Measurements from ENCODE around the gene SLC44A2. TPM values are rescaled to one million over a fixed set of nuclear protein-coding genes. Genes with fewer than 3 reads are reported as not detected.

The SLC44A2 gene
- total and polyA plus RNA-seq, 2 of the 13 experiments (the other 11 are each of a cell fraction or from before 2014, with no cell fraction given): 2.4 to 5.6 TPM

GRCh38 chr19:10580979-10581631 is 44.2 kb upstream of the SLC44A2 start:
- H4K20me1 ChIP-seq (ENCODE audit: insufficient read depth, low read length): no peaks in the 10 kb centered on the region
- intact Hi-C loops (cut with micrococcal nuclease; ENCODE audit: unreplicated experiment) (loop anchor here (1.0 kb wide), 2 partner anchors 63 to 118 kb away; no protein-coding TSS in a partner anchor), in situ Hi-C loops (cut with HindIII; ENCODE audit: extremely low pct_ligation_motif_present, low pct_unique_long_range_greater_than_20kb) (loop anchor here (5.0 kb wide), 1 partner anchor 61 kb away; no protein-coding TSS in a partner anchor)
- peaks cover 30% of the 10 kb centered on the region for H3K4me1 ChIP-seq (ENCODE audit: insufficient read depth, low read length)
- DNase-seq (ENCODE audit: low spot score): peak; percentile 86
- no peak overlapping the region for H3K9ac ChIP-seq (ENCODE audit: insufficient read depth, low read depth, low read length)
- H3K79me2 ChIP-seq (ENCODE audit: insufficient read depth, low read length): no peaks in the 10 kb centered on the region
- no TSS peak for BruUV-seq (replicated peaks)
- peaks cover 3 to 14% of the 10 kb centered on the region in 2 experiments; a peak in 3 of 5 replicates for H3K27me3 ChIP-seq (ENCODE audit: control insufficient read depth in 1 of 2, insufficient read depth in 2 of 2, low read length in 2 of 2)
- H3K4me3 ChIP-seq (replicated peaks in 1 of 3; ENCODE audit: insufficient read depth in 1 of 3, low read depth in 2 of 3, low read length in 3 of 3): peak overlapping the region in 1 of 3 experiments; percentile 59; a peak in 2 of 6 replicates
- peak; percentile 51 for ATAC-seq
- WGBS (ENCODE audit: low lambda C conversion rate): 7% methylated on average over 12 of the region's 31 CpGs
- no peaks in the 10 kb centered on the region for H3K36me3 ChIP-seq (replicated peaks in 1 of 2; ENCODE audit: control insufficient read depth in 1 of 2, insufficient read depth in 2 of 2, low read length in 2 of 2)
- H3K4me2 ChIP-seq (ENCODE audit: low read depth, low read length): peak overlapping the region; percentile 81
- ChIA-PET POLR2A (interaction anchor here (0.8 to 3.2 kb wide), 7 partner anchors 28 to 136 kb away, joined by 3 to 20 read pairs (median 5); partner anchors contain the start of gene DNM2), CTCF (ENCODE audit: low intra/inter-chr PET ratio, low total read pairs) (interaction anchor here (0.8 to 4.5 kb wide), 5 partner anchors 21 to 119 kb away, joined by 3 to 69 read pairs (median 5); no protein-coding TSS in a partner anchor)
- H3K27ac ChIP-seq (ENCODE audit: extremely low read length, insufficient read depth, low read length): no peak overlapping the region
- FAIRE-seq: peak; percentile 94
- peak overlapping the region; percentile 33 for H2AFZ ChIP-seq (ENCODE audit: low read length)
- no peaks in the 10 kb centered on the region for H3K9me3 ChIP-seq (ENCODE audit: low read length)
- TF ChIP-seq ZBTB34 (CRISPR knock-in tag; IDR thresholded peaks at IDR 0.05): no peak
- no peak for TF ChIP-seq ZNF558 (CRISPR knock-in tag; IDR thresholded peaks at IDR 0.05; ENCODE audit: borderline replicate concordance)
- no peak for TF ChIP-seq XBP1 (CRISPR knock-in tag; IDR thresholded peaks at IDR 0.05)
- TF ChIP-seq MYNN (CRISPR knock-in tag; IDR thresholded peaks at IDR 0.05; ENCODE audit: low read depth): no peak
- TF ChIP-seq PAX8 (CRISPR knock-in tag; IDR thresholded peaks at IDR 0.05; ENCODE audit: borderline replicate concordance): no peak
- no peak for TF ChIP-seq ZBTB20 (CRISPR knock-in tag; IDR thresholded peaks at IDR 0.05; ENCODE audit: borderline replicate concordance, low read depth)
- no peak for TF ChIP-seq MAF1 (CRISPR knock-in tag; IDR thresholded peaks at IDR 0.05; ENCODE audit: borderline replicate concordance)
- no peak for TF ChIP-seq ZNF546 (CRISPR knock-in tag; conservative IDR thresholded peaks at IDR 0.05)
- no peak for TF ChIP-seq ISL2 (CRISPR knock-in tag; IDR thresholded peaks at IDR 0.05)
- TF ChIP-seq TCF7L2 (IDR thresholded peaks at IDR 0.05; ENCODE audit: low read depth, low read length): no peak
- TF ChIP-seq HBP1 (CRISPR knock-in tag; IDR thresholded peaks at IDR 0.05; ENCODE audit: low read depth): no peak
- no peak for TF ChIP-seq KAT7 (CRISPR knock-in tag; IDR thresholded peaks at IDR 0.05; ENCODE audit: borderline replicate concordance)
- no peak for TF ChIP-seq ZNF652 (CRISPR knock-in tag; IDR thresholded peaks at IDR 0.05; ENCODE audit: borderline replicate concordance, low read depth)
- no peak for TF ChIP-seq ZNF552 (CRISPR knock-in tag; IDR thresholded peaks at IDR 0.05; ENCODE audit: borderline replicate concordance)
- no peak for TF ChIP-seq MIXL1 (CRISPR knock-in tag; IDR thresholded peaks at IDR 0.05)
- TF ChIP-seq ZNF547 (CRISPR knock-in tag; IDR thresholded peaks at IDR 0.05): no peak
- TF ChIP-seq DMAP1 (CRISPR knock-in tag; IDR thresholded peaks at IDR 0.05): 0 out of 2 replicates have a peak, but pooled peaks have one; percentile 38
- TF ChIP-seq RBFOX2 (IDR thresholded peaks at IDR 0.05; ENCODE audit: low read depth, low read length): no peak
- no peak for TF ChIP-seq HOMEZ (CRISPR knock-in tag; IDR thresholded peaks at IDR 0.05; ENCODE audit: low read depth)
- no peak for TF ChIP-seq ZNF34 (CRISPR knock-in tag; IDR thresholded peaks at IDR 0.05; ENCODE audit: borderline replicate concordance)
- TF ChIP-seq SP1 (IDR thresholded peaks at IDR 0.05): no peak
- TF ChIP-seq SP1 (CRISPR knock-in tag; IDR thresholded peaks at IDR 0.05): no peak

All from HepG2 (cell line).